AG09319 (cell line): Measurements from ENCODE around the gene LRIT1.
A peak's percentile ranks its signal among the peaks of the same experiment; 100 is the strongest.

Source experiments
- DNase-seq: peaks from one replicate; pipeline ENCODE4 v3.0.0-alpha.2; 2010; ENCODE audit warnings: low read depth; ENCODE audit errors: extremely low read depth
- TF ChIP-seq, protein P1 (sequence below): IDR thresholded peaks from 2 replicates; pipeline ENCODE4 v1.5.1; 2011; ENCODE audit warnings: low read depth, mild to moderate bottlenecking, inconsistent platforms, low read length, moderate library complexity

LRIT1 gene

GRCh38 chr10:84261236-84261915 lies 20.0 kb upstream of the LRIT1 start:
- no peak for DNase-seq
- TF ChIP-seq, protein P1, sequence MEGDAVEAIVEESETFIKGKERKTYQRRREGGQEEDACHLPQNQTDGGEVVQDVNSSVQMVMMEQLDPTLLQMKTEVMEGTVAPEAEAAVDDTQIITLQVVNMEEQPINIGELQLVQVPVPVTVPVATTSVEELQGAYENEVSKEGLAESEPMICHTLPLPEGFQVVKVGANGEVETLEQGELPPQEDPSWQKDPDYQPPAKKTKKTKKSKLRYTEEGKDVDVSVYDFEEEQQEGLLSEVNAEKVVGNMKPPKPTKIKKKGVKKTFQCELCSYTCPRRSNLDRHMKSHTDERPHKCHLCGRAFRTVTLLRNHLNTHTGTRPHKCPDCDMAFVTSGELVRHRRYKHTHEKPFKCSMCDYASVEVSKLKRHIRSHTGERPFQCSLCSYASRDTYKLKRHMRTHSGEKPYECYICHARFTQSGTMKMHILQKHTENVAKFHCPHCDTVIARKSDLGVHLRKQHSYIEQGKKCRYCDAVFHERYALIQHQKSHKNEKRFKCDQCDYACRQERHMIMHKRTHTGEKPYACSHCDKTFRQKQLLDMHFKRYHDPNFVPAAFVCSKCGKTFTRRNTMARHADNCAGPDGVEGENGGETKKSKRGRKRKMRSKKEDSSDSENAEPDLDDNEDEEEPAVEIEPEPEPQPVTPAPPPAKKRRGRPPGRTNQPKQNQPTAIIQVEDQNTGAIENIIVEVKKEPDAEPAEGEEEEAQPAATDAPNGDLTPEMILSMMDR: no peak

DNA sequence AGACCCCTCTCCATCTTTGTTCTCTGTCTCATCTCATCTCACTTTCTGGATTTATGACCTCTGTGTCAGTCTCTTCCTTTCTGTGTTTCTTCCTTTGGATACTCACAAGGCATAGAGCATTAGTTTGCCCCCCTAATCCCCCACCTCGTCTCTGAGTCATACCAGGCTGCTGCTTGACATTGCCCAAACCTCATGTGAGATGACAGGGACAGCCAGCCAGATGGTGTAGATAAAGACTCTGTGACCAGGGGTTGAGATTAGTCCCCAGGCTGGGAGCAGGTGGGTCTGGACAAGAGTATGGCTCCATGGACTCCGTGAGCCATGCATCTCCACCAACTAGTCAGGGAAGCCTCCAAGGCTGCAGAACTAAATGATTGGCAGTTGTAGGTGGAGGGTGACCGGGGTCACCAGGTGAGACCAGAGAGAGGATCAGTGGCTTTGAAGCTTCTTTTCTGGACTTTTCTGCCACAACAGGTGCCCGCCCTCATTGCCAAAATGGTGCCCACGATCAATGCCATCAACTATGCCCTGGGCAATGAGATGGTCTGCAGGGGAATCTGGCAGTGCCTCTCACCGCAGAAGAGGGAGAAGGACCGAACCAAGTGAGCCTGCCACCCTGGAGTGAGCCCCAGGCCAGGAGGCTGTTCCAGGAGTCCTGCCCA lies 16.8 kb upstream of the LRIT1 start:
- DNase-seq: no peak
- TF ChIP-seq, protein P1: no peak

GRCh38 chr10:84257343-84258020 lies 16.1 kb upstream of the LRIT1 start:
- no peak for DNase-seq

GRCh38 chr10:84256510-84257342 lies 15.4 kb upstream of the LRIT1 start:
- no peak for DNase-seq

More at GRCh38 chr10:84257343-84258020, 16.1 kb upstream of the LRIT1 start:
- TF ChIP-seq, protein P1: no peak

GRCh38 chr10:84254552-84255478 lies 13.5 kb upstream of the LRIT1 start:
- DNase-seq: no peak
- TF ChIP-seq, protein P1: no peak

More at GRCh38 chr10:84256510-84257342, 15.4 kb upstream of the LRIT1 start:
- TF ChIP-seq, protein P1: peak; percentile 55

- DNase-seq: no peak
- TF ChIP-seq, protein P1: no peak
These were observed 7.4 kb upstream of the LRIT1 start for GRCh38 chr10:84248794-84249193.
